Fibroblast of skin of left quadriceps (primary cell): ENCODE measurements around the gene LEO1.
A peak's percentile ranks its signal among the peaks of the same experiment; 100 is the strongest.

Source experiments
- DNase-seq, 2 experiments: peaks; one replicate each; pipeline ENCODE4 v3.0.0-alpha.2; 2013; ENCODE audit warnings: low read depth in 2 of 2

LEO1 gene

GRCh38 chr15:51971375-51972133 is at the start of gene LEO1:
Gene LEO1 (minus strand): TSS chr15:51971778. CDS start chr15:51971745, 33 bp downstream.
- DNase-seq, result peak; percentile 96

- peak; percentile 80 to 84 for DNase-seq
Measured at GRCh38 chr15:52021128-52021671, 49.6 kb upstream of the LEO1 start.

GRCh38 chr15:52020221-52021085 is 48.9 kb upstream of the LEO1 start:
- DNase-seq, result no peak

GRCh38 chr15:52019394-52020220 is 48.0 kb upstream of the LEO1 start:
- DNase-seq, result peak; percentile 46 to 55

- DNase-seq, result peak; percentile 85 to 87
Measured at GRCh38 chr15:52018693-52019393, 47.3 kb upstream of the LEO1 start, which contains the start of gene MAPK6. Gene MAPK6 (plus strand): TSS chr15:52019219. CDS start chr15:52046461, 27,242 bp downstream.

GRCh38 chr15:52018244-52018643 is 46.7 kb upstream of the LEO1 start:
- DNase-seq, result no peak

GRCh38 chr15:52016316-52016715 is 44.7 kb upstream of the LEO1 start:
- DNase-seq, result no peak

GRCh38 chr15:52014616-52015015 is 43.0 kb upstream of the LEO1 start:
- no peak for DNase-seq

- peak in 1 of 2 experiments; percentile 22 for DNase-seq
Measured at GRCh38 chr15:52013151-52013791, 41.7 kb upstream of the LEO1 start.

GRCh38 chr15:52012210-52012609 is 40.6 kb upstream of the LEO1 start:
- no peak for DNase-seq

- DNase-seq, result no peak
Measured at GRCh38 chr15:52011711-52012144, 40.1 kb upstream of the LEO1 start.

GRCh38 chr15:52010633-52011595 is 39.3 kb upstream of the LEO1 start:
- peak in 1 of 2 experiments; percentile 40 for DNase-seq

GRCh38 chr15:52008698-52009434 is 37.3 kb upstream of the LEO1 start:
- DNase-seq, result no peak

- no peak for DNase-seq
Measured at GRCh38 chr15:52008359-52008697, 36.8 kb upstream of the LEO1 start.

GRCh38 chr15:52006702-52007340 is 35.2 kb upstream of the LEO1 start:
- DNase-seq, result no peak

- no peak for DNase-seq
Measured at GRCh38 chr15:52005748-52006701, 34.4 kb upstream of the LEO1 start.

- no peak for DNase-seq
Measured at GRCh38 chr15:52004806-52005205, 33.2 kb upstream of the LEO1 start.
